Measurements from ENCODE around the gene SERPINA10.

- TF ChIP-seq POLR2A (IDR thresholded peaks at IDR 0.05; ENCODE audit: low read depth, low read length), result no peak
- TF ChIP-seq CBFB (IDR thresholded peaks at IDR 0.05; ENCODE audit: low read depth), result no peak
- no peak for TF ChIP-seq ASH2L (IDR thresholded peaks at IDR 0.05; ENCODE audit: borderline replicate concordance, low read depth)
- TF ChIP-seq ZNF592 (IDR thresholded peaks at IDR 0.05), result no peak
- TF ChIP-seq CTCF (IDR thresholded peaks at IDR 0.05 in 2 of 3, conservative IDR thresholded peaks at IDR 0.05 in 1 of 3; ENCODE audit: control insufficient read depth in 2 of 3, extremely low read depth in 1 of 3, insufficient read depth in 1 of 3, low read depth in 3 of 3, low read length in 3 of 3), result no peak
- no peak for TF ChIP-seq REST (IDR thresholded peaks at IDR 0.05; ENCODE audit: low read depth, low read length)
- TF ChIP-seq ZBED1 (IDR thresholded peaks at IDR 0.05; ENCODE audit: borderline replicate concordance), result no peak
- TF ChIP-seq ZNF384 (IDR thresholded peaks at IDR 0.05; ENCODE audit: borderline replicate concordance, low read depth, low read length), result no peak
- no peak for TF ChIP-seq CBX3 (IDR thresholded peaks at IDR 0.05; ENCODE audit: borderline replicate concordance, low read depth)
- TF ChIP-seq EP300 (IDR thresholded peaks at IDR 0.05; ENCODE audit: borderline replicate concordance in 1 of 2, control insufficient read depth in 1 of 2, low read depth in 2 of 2, low read length in 2 of 2), result no peak
- TF ChIP-seq MLLT1 (IDR thresholded peaks at IDR 0.05), result no peak
- TF ChIP-seq E2F4 (IDR thresholded peaks at IDR 0.05; ENCODE audit: low read depth, low read length), result no peak
Measured at GRCh38 chr14:94314890-94315289, 21.8 kb upstream of the SERPINA10 start.

Measured in GM12878 (cell line).